Renal cortical epithelial cell (primary cell): ENCODE data around the gene RGL4. TPM values are rescaled to one million over a fixed set of nuclear protein-coding genes. Genes with fewer than 3 reads are reported as not detected.
"Not testable (repeated sequence)": the region's sequence is repeated elsewhere in the genome, so short reads cannot be mapped to it uniquely, and the experiment has no call there.

Experiments used
- DNase-seq: peaks from one replicate; pipeline ENCODE4 v3.0.0-alpha.2; 2011; ENCODE audit warnings: low read depth
- total RNA-seq: library from RNA; depleted of rRNA; stranded (reverse); fragments of >200 nt; gene quantifications from 2 replicates; pipeline ENCODE4 v1.2.3, GENCODE V29; 2014

The RGL4 gene, protein sequence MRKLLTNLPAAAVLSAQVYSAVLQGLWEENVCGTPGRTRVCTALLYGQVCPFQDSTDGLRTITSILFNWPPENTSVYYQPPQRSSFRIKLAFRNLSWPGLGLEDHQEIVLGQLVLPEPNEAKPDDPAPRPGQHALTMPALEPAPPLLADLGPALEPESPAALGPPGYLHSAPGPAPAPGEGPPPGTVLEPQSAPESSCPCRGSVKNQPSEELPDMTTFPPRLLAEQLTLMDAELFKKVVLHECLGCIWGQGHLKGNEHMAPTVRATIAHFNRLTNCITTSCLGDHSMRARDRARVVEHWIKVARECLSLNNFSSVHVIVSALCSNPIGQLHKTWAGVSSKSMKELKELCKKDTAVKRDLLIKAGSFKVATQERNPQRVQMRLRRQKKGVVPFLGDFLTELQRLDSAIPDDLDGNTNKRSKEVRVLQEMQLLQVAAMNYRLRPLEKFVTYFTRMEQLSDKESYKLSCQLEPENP
- not detected in 2 replicates for total RNA-seq

DNA sequence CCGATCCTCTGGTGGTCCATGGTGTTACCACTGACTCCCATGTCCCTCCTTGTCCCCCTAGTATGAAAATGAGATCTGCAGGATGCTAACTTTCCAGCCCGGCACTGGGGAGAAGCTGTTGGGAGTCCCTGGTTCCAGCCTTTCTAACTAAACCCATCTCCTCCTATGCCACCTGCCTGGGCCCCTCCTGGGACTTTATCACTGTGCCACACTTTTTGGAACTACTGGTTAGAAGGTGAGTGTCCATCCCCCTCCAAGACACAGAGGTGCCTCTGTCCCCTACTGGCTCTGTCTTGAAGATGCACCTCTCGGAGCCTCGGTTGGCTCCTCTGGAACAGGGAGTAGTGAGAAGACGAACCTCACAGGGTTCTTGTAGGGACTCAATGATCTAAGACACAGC, at the start of gene RGL4:
TSS of gene RGL4 (plus strand) at position 301 of the 400 bp plus-strand sequence. CDS start 1,018 bp downstream, outside the sequence.
- no peak for DNase-seq

DNA sequence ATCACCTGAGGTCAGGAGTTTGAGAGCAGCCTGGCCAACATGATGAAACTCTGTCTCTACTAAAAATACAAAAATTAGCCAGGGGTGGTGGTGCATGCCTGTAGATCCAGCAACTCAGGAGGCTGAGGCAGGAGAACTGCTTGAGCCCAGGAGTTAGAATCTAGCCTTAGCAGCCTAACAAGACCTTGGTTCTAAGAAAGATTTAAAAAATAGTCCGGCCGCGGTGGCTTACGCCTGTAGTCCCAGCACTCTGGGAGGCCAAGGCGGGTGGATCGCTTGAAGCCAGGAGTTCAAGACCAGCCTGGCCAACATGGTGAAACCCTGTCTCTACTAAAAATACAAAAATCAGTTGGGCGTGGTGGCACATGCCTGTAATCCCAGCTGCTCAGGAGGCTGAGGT, 44.3 kb upstream of the RGL4 start:
- not testable (repeated sequence) for DNase-seq

DNA sequence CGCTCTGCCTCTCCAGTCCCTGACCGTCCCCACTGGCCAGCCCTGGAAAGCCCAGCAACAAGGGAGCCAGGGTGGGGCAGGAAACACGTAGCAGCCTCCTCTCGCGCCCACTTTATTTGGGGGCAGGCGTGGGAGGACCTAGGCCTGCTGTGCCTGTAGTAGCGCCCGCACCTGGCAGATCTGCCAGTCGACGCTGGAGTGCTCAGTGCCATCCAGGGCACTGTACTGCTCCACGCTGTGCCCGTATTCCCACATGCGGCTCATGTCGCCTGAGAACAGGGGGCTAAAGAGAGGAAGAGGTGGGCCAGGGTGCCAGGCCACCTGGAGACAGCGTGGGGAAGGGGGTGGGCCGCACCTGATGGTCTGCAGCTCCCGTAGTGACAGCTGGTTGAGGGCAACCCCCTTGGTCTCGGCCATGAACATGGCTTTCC, 41.7 kb upstream of the RGL4 start:
- DNase-seq: no peak

DNA sequence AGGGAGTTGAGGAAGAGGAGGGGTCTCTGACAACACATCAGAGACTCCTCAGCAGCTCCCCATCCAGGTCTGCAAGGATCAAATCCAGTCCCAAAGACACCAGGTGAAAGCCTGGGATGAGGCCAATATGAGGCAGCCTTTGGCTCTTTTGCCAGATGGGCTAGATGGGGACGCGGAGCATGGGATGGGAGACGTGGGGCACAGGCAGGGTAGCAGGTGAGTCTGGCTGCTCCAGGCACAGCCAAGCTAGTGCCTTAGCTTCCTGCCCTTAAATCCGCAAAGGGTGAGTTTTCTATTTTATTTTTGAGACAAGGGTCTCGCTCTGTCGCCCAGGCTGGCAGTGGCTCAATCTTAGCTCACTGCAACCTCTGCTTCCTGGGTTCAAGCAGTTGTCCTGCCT, 39.1 kb upstream of the RGL4 start:
- no peak for DNase-seq

DNA sequence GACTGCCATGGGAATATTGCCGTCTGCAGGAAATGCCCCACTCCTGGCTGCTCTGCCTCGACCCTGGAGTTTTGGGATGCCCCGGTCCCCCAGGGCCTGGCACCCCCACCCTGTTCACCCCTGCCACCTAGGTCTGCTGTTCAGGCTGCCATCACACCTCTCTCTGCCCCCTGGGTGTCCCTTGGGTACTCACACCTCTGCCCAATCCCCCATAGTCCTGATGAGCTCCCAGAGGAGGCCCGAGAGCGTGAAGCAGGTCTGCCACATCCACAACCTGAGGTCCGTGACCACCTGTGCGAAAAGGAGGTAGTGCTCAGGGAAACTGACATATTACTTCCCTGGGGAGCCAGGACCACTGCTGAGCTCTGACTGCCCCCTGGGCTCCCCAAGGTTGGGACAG, 38.5 kb upstream of the RGL4 start:
- DNase-seq: no peak

DNA sequence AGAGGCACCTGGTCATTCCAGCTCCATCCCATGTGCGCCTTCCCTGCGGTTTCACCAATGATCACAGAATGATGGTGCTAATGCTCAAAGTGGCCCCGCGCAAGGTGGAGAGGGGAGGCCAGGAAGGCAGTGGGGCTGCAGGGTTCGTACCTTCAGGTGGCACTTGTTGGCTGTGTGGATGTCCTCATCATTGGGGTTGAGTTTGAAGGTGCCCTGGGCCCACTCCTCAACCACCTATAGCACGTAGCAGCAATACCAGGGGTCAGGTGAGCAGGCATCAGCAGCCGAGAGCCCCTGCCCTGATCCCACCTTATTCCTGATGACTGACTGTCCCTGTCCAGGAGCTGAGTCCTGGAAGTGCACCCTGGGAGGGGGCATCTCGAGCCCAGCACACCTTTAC, 38.1 kb upstream of the RGL4 start:
- DNase-seq: no peak

DNA sequence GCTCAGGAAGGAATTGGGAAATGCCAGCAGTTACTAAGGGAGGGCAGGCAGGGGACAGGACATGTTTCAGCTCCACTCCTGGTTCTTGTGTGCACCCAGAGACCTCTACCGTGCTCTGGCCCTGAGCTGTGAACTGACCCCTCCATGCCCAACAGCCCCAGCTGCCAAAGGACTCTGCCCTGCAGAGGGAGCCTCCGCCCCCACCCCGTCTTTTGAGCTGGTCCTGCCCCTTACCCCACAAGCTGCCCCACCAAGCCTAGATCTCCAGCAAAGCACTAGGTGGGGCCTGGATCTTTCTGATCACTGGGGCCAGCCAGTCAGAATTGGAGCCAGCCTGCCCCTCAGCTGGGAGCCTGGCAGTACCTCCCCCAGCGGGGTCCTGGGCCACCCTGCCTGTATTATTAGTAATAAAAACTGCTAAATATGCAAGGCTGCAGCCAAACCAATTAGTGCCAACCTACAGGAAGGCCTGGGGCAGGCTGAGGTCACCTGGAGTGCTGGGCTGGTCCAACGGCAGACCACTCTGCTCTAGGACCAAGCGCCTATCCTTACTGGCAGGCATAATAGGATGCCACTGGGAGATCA, 34.8 kb upstream of the RGL4 start:
- no peak for DNase-seq

DNA sequence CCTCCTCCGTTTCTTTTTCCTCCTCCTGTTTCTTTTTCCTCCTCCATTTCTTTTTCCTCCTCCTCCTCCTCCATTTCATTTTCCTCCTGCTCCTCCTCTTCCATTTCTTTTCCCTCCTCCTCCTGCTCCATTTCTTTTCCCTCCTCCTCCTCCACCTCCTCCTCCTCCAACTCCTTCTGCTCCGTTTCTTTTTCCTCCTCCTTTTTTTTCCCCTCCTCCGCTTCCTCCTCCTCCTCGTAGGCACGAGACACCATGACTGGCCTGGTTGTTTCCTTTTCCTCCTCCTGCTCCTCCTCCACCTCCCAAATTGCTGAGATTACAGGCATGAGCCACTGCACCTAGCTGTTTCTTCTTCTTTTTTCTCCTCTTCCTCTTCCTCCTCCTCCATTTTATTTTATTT, 33.1 kb upstream of the RGL4 start:
- no peak for DNase-seq

DNA sequence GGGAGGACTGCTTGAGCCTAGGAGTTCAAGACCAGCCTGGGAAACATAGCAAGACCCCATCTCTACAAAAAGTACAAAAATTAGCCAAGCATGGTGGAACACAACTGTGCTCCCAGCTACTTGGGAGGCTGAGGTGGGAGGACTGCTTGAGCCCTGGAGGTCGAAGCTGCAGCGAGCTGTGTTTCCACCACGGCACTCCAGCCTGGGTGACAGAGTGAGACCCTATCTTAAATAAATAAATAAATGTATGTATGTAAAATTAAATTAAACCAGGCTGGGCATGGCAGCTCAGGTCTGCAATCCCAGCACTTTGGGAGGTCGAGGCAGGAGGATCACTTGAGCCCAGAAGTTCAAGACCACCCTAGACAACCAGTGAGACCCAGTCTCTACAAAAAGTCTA, 30.4 kb upstream of the RGL4 start:
- DNase-seq: not testable (repeated sequence)

DNA sequence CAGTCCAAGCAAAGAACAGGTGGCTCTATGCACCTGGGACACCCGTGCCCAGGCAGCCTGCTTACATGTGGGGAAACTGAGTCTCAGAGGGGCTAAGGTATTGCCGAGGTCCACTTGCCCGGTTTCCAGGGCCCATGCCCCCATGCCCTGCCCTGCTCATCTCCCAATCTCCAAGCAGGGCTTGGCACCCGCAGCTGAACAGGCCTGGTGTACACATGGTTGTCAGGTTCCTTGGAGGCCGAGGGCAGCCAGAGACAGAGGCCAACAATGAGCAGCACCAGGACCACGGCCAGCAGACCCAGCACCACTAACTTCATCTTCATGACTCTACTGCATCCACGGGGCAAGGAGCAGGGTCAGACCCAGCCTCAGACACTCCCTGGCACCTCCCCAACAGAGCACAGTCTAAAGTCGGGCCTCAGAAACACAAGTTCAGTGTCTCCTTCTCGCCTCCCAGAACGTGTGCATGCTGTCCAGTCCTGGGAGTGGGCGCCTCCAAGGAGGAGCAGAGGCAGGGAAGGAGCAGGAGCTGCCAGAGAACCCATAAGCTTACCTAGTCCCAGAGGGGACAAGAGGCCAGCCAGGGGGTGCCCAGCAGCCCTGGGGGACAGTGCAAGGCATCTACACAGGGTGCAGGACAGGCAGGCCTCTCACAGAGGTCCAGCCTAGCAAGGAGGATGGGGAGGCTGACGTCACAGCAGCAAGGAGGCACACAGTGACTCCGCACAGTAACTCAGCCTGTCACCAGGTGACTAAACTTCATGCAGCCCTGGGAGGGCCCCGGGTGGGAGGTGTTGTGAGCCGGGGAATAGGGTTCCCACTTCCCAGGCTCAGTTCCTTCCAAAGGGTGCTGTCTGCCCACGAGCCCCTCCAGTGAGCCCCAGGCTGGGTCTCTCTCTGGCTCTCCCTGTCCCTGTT, 20.2 kb upstream of the RGL4 start:
- no peak for DNase-seq

DNA sequence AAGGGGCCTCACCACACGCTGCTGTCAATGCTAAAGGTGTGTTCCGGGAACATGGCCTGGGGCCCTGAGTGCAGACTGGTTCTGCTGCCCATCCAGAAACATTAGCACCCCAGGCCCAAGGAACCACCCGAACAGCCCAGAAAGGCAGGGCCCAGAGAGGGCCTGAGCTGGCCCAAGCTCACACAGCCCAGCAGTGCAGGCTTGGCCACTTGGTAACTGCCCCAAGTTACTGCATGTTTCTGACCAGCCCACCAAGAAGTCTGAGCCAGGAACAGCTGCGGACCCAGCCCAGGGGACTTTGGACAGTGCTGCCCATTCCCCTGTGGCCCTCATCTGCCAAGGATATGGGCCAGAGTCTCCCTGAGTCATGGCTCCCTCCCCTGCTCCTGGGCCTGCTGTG, 19.4 kb upstream of the RGL4 start:
- not testable (repeated sequence) for DNase-seq

DNA sequence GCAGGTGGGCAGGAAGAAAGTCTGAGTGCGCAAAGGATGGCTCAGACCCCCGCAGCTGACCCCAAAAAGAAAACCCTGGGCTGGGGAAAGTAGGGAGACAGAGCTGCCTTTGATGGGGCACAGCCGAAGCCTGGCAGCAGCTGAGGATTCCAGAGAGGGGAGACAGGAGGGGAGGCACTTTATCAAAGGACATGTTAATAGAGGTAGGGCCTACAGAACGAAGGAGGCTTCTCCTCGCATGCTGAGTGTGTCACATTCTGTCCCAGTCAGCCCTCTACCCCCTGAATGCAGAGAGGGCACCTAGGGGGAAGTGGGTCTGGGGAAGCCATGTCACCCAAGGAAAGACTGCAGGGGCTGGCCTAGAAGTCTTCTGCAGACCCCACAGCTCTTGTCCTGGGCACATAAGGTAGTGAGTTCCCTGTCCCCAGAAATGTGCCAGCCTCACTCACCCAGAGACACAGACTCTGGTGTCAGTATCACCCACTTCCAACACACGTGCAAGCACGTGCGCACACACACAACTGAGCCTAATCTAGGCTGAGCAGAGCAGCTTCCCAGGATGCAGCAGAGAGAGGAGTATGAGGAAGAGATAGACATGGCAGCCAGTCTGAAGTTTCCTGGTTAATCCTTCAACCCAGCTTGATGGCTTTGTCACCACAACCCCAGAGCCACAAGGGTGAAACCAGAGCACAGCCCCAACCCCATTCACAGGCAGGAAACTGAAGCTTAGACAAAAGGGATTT, 18.3 kb upstream of the RGL4 start:
- not testable (repeated sequence) for DNase-seq

DNA sequence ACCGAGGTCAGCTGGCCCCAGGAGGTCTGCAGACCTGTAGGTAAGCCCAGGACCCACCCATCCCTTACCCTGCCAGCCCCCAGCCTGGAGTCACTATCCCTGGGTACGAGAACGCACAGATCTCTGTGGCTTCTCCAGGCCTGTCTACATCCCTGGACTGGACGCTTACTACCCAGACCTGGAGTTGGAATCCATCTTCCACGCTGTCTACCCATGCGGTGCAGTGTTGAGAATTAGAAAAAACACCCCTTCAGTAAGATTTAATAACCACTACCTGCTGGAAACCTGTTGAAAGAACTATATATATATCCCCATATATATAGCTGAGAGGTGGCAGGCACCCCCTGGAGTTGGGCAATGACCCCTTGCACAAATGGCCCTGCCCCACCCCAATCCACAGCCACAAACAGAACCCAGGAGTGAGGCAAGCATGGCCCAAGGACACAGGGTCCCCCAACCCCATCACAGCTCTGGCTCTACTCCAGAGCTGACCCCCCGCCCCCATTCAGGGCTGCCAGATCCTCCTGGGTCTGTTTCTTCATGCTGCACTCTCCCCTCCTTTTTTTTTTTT, 17.7 kb upstream of the RGL4 start:
- DNase-seq: no peak

DNA sequence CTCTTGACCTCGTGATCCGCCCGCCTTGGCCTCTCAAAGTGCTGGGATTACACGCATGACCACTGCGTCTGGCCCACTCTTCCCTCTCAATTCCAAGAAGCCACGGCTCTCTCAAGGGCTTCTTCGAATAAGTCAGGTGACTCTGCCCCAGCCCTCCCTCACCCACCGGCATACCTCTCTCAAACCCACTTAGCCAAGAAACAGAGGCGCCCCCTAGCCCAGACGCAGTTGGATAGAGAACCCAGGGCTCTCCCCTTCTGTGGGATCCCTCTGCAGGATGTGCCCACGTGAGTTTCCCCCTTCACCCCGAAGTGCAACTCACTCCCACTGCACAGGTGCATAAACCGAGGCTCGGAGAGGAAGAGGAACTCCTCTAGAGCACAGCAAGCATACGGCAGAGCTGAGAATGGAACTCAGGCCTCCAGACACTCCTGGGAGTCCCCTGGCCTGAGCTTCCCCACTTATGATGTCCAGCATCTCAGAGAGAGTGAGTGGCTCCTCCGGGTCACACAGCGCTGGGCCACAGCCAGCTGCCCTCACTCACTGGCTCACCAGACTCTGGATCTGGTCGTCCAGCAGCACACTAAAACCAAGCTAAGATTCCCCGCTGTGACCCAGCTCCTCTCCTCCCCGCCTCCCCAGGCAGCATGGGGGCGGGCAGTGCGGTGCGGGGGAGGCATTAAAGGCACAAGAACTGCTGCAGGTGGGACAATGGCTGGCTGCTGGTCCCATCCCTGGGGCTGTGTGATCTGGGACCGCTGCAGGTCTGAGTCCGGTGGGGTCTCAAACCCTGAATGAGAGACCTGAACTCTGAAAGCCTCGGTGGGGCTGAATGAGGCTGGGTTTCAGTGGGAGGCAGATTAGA, 16.8 kb upstream of the RGL4 start:
- DNase-seq: peak; percentile 15

DNA sequence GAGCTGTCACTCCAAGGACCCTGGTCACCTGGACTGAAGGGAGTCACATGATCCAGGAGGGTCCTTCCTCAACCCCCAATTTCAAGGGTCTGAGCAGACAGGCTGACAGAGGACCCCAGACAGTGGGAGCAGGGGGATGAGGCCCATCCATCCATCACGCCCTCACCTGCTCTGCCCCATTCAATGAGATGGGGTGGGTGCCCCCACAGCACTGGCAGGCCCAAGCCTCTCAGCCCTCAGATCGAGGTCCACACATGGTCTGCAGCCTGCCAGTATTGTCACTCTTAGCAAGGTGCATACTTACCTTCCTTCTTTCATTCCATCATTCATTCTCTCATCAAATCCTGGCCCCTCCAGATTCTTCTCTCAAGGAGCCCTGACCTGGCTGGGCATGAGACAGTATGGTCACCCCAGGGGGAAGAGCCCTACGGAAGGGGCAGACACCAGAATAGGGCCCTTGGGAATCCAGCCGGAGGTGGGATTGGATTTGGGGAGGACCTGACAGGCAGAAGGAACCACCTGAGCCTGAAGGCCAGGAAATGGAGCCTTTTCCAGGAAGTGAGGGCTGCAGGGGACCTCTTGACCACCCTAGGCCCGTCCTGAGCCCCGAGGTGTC, 15.8 kb upstream of the RGL4 start:
- DNase-seq: not testable (repeated sequence)

DNA sequence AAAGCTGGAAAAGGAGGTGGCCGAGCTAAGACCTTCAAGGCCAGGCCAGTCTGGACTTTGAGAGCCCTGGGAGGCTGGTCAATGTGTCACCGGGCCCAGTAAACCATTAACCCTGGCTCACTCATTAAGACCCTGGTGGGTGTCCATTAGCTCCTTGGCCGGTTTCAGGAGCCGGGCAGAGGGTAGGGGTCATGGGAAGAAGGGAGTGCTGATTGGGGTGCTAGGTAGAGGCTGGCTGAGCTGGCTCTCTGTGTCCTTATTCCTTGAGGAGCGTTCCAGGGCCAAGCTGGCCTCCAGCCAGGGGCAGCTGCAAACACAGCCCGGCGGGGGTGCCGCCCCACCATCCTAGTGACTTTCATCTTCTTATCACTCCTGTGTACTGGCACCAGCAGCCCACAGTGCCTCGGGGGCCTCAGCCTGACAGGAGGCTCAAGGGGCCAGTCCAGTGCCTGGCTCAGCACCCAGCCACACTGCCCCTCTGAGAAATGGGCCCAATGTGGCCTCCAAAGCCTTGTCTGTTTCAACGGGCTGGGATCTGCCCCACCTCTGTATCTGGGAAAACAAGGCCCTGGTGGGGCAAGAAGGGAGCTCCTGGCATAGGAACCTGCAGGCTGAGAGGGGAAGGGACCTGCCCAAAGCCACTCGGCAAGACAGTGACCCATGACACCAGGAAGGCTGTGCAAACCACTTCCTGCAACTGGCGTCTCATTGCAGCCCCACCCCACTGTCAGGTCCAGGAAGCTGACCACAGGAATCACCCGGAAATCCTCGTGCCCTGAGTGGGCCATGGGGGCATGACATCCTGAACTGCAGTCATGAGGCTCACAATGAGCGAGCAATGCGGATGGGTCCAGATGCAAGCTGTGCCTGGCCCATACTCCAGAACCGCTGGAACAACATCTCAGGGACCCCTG, 15.1 kb upstream of the RGL4 start:
- DNase-seq: peak; percentile 70

DNA sequence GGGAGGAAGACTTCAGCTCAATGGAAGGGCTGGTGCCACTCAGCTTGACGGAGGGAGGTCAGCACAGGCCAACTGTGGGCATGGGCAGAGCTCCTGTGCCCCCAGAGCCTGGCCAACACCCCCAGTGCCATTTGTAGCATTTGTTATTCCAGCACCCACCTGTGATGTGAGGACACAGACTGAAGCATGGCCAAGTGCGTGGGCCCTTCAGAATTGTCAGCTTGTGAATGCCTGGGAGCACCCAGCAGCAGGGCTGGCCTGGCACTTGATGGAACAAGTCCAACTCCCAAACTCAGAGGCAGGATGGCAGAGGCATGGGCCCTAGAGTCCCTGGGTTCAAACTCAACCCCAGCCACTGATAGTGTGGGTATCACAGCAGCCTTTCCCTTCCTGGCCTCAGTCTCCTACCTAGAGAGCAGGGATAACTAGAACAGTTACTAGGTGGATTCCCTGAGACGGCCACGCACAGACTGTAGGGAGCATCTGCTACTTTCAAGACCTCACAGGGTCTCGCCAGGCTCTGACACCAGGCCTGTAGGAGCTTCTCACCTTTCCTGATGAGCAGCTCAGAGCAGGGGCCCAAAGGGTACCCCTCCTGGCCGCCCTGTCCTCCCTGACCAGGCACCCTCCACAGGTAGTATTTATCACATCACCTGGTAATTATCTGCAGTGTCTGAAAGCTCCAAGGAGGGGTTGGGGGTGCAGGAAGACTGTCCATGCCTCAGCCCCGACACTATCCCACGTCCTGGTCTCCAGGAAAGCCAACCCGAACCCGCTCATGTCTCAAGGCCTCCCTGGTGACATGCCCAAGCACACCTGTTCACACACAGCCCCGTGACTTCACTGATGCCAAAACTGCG, 13.7 kb upstream of the RGL4 start:
- DNase-seq: not testable (repeated sequence)

DNA sequence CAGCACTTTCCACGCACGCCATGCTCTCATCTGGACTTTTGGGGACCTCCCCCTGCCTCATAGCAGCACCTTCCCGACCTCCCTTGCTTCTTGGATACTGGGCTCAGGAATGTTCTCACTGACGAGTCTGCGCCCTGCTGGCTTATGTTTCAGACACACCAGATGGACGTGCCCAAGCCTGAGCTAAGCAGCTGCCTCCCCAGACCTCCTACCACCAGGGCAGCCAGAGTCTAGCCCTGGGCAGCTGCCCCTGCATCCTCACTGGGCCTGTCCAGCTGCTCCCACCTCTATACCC, 13.2 kb upstream of the RGL4 start:
- DNase-seq: no peak
